Measurements from ENCODE around the gene MPRIP.
"Not testable (repeated sequence)": the region's sequence is repeated elsewhere in the genome, so short reads cannot be mapped to it uniquely, and the experiment has no call there.

MPRIP gene

GRCh38 chr17:17191346-17191792, 149.1 kb downstream of the MPRIP start:
- Histone ChIP-seq H3K36me3 (ENCODE audit: control insufficient read depth, insufficient read depth, low read length) (no peaks in the 10 kb centered on the region), H3K56ac (ENCODE audit: low read length) (no peak overlapping the region), H3K4me1 (ENCODE audit: control insufficient read depth, low read depth, low read length) (no peaks in the 10 kb centered on the region), H3K23ac (ENCODE audit: low read length) (no peak overlapping the region), H3K4me3 (ENCODE audit: low read length) (no peak overlapping the region), H3K18ac (ENCODE audit: low read length) (no peak overlapping the region), H3K79me1 (ENCODE audit: low read length) (no peaks in the 10 kb centered on the region), H3K27ac (ENCODE audit: low read depth, low read length) (no peak overlapping the region), H3K27me3 (ENCODE audit: insufficient read depth, low read length, poor library complexity) (no peaks in the 10 kb centered on the region), H2BK120ac (ENCODE audit: low read depth, low read length) (no peak overlapping the region), H3K4me2 (ENCODE audit: low read length) (no peak overlapping the region), H3K79me2 (ENCODE audit: control insufficient read depth, insufficient read depth, low read length) (no peaks in the 10 kb centered on the region), H3K4ac (ENCODE audit: low read depth, low read length) (no peak overlapping the region), H2AK5ac (ENCODE audit: low read length) (no peak overlapping the region), H2BK5ac (ENCODE audit: low read length) (no peak overlapping the region), H2BK15ac (replicated peaks; ENCODE audit: low read depth) (no peak overlapping the region), H3K9ac (ENCODE audit: low read length) (no peak overlapping the region), H4K8ac (ENCODE audit: low read depth, low read length) (no peak overlapping the region), H4K5ac (ENCODE audit: low read length) (no peak overlapping the region)
- no CpG with 5 or more reads among the region's 11 CpGs for WGBS (ENCODE audit: extremely low coverage, insufficient coverage, low lambda C conversion rate)
- peak; percentile 35 for DNase-seq

- no peaks in the 10 kb centered on the region for H3K79me2 ChIP-seq (ENCODE audit: control insufficient read depth, insufficient read depth, low read length)
- H3K27ac ChIP-seq (ENCODE audit: low read depth, low read length) = no peak overlapping the region
- no peak overlapping the region for H3K4me2 ChIP-seq (ENCODE audit: low read length)
- H2BK15ac ChIP-seq (replicated peaks; ENCODE audit: low read depth) = no peak overlapping the region
- no peak overlapping the region for H4K5ac ChIP-seq (ENCODE audit: low read length)
- no peak overlapping the region for H3K9ac ChIP-seq (ENCODE audit: low read length)
- no peaks in the 10 kb centered on the region for H3K27me3 ChIP-seq (ENCODE audit: insufficient read depth, low read length, poor library complexity)
- H3K23ac ChIP-seq (ENCODE audit: low read length) = no peak overlapping the region
- H2BK5ac ChIP-seq (ENCODE audit: low read length) = no peak overlapping the region
- DNase-seq = no peak
- no peaks in the 10 kb centered on the region for H3K4me1 ChIP-seq (ENCODE audit: control insufficient read depth, low read depth, low read length)
- H4K8ac ChIP-seq (ENCODE audit: low read depth, low read length) = no peak overlapping the region
- no peak overlapping the region for H3K18ac ChIP-seq (ENCODE audit: low read length)
- H3K79me1 ChIP-seq (ENCODE audit: low read length) = no peaks in the 10 kb centered on the region
- no peak overlapping the region for H3K56ac ChIP-seq (ENCODE audit: low read length)
- WGBS (ENCODE audit: extremely low coverage, insufficient coverage, low lambda C conversion rate) = no CpG with 5 or more reads among the region's 10 CpGs
- no peak overlapping the region for H2BK120ac ChIP-seq (ENCODE audit: low read depth, low read length)
- H3K36me3 ChIP-seq (ENCODE audit: control insufficient read depth, insufficient read depth, low read length) = no peaks in the 10 kb centered on the region
- no peak overlapping the region for H3K4me3 ChIP-seq (ENCODE audit: low read length)
- no peak overlapping the region for H3K4ac ChIP-seq (ENCODE audit: low read depth, low read length)
- no peak overlapping the region for H2AK5ac ChIP-seq (ENCODE audit: low read length)
Observed at GRCh38 chr17:17191961-17192381, 149.7 kb downstream of the MPRIP start.

GRCh38 chr17:17195466-17195865, 153.2 kb downstream of the MPRIP start:
- H3K79me2 ChIP-seq (ENCODE audit: control insufficient read depth, insufficient read depth, low read length); H2BK120ac ChIP-seq (ENCODE audit: low read depth, low read length); H3K4me2 ChIP-seq (ENCODE audit: low read length); DNase-seq; H2AK5ac ChIP-seq (ENCODE audit: low read length); H3K79me1 ChIP-seq (ENCODE audit: low read length); H3K9ac ChIP-seq (ENCODE audit: low read length); H4K5ac ChIP-seq (ENCODE audit: low read length); H3K18ac ChIP-seq (ENCODE audit: low read length); H3K56ac ChIP-seq (ENCODE audit: low read length); H3K23ac ChIP-seq (ENCODE audit: low read length); H3K4me1 ChIP-seq (ENCODE audit: control insufficient read depth, low read depth, low read length); H3K4ac ChIP-seq (ENCODE audit: low read depth, low read length); H2BK5ac ChIP-seq (ENCODE audit: low read length); H3K27ac ChIP-seq (ENCODE audit: low read depth, low read length); H2BK15ac ChIP-seq (replicated peaks; ENCODE audit: low read depth); H3K4me3 ChIP-seq (ENCODE audit: low read length); H3K36me3 ChIP-seq (ENCODE audit: control insufficient read depth, insufficient read depth, low read length); H4K8ac ChIP-seq (ENCODE audit: low read depth, low read length); H3K27me3 ChIP-seq (ENCODE audit: insufficient read depth, low read length, poor library complexity): not testable (repeated sequence)
- no CpG with 5 or more reads among the region's 5 CpGs for WGBS (ENCODE audit: extremely low coverage, insufficient coverage, low lambda C conversion rate)

- Histone ChIP-seq H2BK5ac (ENCODE audit: low read length) (no peak overlapping the region), H2BK120ac (ENCODE audit: low read depth, low read length) (no peak overlapping the region), H4K5ac (ENCODE audit: low read length) (no peak overlapping the region), H3K4me1 (ENCODE audit: control insufficient read depth, low read depth, low read length) (no peaks in the 10 kb centered on the region), H4K8ac (ENCODE audit: low read depth, low read length) (no peak overlapping the region), H3K27me3 (ENCODE audit: insufficient read depth, low read length, poor library complexity) (no peaks in the 10 kb centered on the region), H3K56ac (ENCODE audit: low read length) (no peak overlapping the region), H3K36me3 (ENCODE audit: control insufficient read depth, insufficient read depth, low read length) (no peaks in the 10 kb centered on the region), H3K4ac (ENCODE audit: low read depth, low read length) (no peak overlapping the region), H3K23ac (ENCODE audit: low read length) (no peak overlapping the region), H3K79me1 (ENCODE audit: low read length) (no peaks in the 10 kb centered on the region), H2AK5ac (ENCODE audit: low read length) (no peak overlapping the region), H2BK15ac (replicated peaks; ENCODE audit: low read depth) (no peak overlapping the region), H3K27ac (ENCODE audit: low read depth, low read length) (no peak overlapping the region), H3K79me2 (ENCODE audit: control insufficient read depth, insufficient read depth, low read length) (no peaks in the 10 kb centered on the region), H3K9ac (ENCODE audit: low read length) (no peak overlapping the region), H3K4me3 (ENCODE audit: low read length) (no peak overlapping the region), H3K4me2 (ENCODE audit: low read length) (no peak overlapping the region), H3K18ac (ENCODE audit: low read length) (no peak overlapping the region)
- no peak for DNase-seq
Observed at GRCh38 chr17:17196776-17197175, 154.5 kb downstream of the MPRIP start.

- Histone ChIP-seq H3K27me3 (ENCODE audit: insufficient read depth, low read length, poor library complexity) (no peaks in the 10 kb centered on the region), H3K4ac (ENCODE audit: low read depth, low read length) (no peak overlapping the region), H2BK120ac (ENCODE audit: low read depth, low read length) (no peak overlapping the region), H3K18ac (ENCODE audit: low read length) (no peak overlapping the region), H4K5ac (ENCODE audit: low read length) (no peak overlapping the region), H3K4me3 (ENCODE audit: low read length) (no peak overlapping the region), H3K79me2 (ENCODE audit: control insufficient read depth, insufficient read depth, low read length) (no peaks in the 10 kb centered on the region), H3K4me1 (ENCODE audit: control insufficient read depth, low read depth, low read length) (no peaks in the 10 kb centered on the region), H3K23ac (ENCODE audit: low read length) (no peak overlapping the region), H4K8ac (ENCODE audit: low read depth, low read length) (no peak overlapping the region), H3K9ac (ENCODE audit: low read length) (no peak overlapping the region), H3K27ac (ENCODE audit: low read depth, low read length) (no peak overlapping the region), H3K79me1 (ENCODE audit: low read length) (no peaks in the 10 kb centered on the region), H3K36me3 (ENCODE audit: control insufficient read depth, insufficient read depth, low read length) (no peaks in the 10 kb centered on the region), H2BK5ac (ENCODE audit: low read length) (no peak overlapping the region), H3K4me2 (ENCODE audit: low read length) (no peak overlapping the region), H2BK15ac (replicated peaks; ENCODE audit: low read depth) (no peak overlapping the region), H2AK5ac (ENCODE audit: low read length) (no peak overlapping the region), H3K56ac (ENCODE audit: low read length) (no peak overlapping the region)
- DNase-seq = no peak
- WGBS (ENCODE audit: extremely low coverage, insufficient coverage, low lambda C conversion rate) = no CpG with 5 or more reads among the region's 1 CpG
Observed at GRCh38 chr17:17198281-17198680, 156.0 kb downstream of the MPRIP start.

- Histone ChIP-seq H3K4ac (ENCODE audit: low read depth, low read length) (no peak overlapping the region), H3K18ac (ENCODE audit: low read length) (no peak overlapping the region), H2BK120ac (ENCODE audit: low read depth, low read length) (no peak overlapping the region), H2BK5ac (ENCODE audit: low read length) (no peak overlapping the region), H3K27ac (ENCODE audit: low read depth, low read length) (no peak overlapping the region), H3K9ac (ENCODE audit: low read length) (no peak overlapping the region), H2BK15ac (replicated peaks; ENCODE audit: low read depth) (no peak overlapping the region), H3K56ac (ENCODE audit: low read length) (no peak overlapping the region), H3K4me1 (ENCODE audit: control insufficient read depth, low read depth, low read length) (no peaks in the 10 kb centered on the region), H3K4me2 (ENCODE audit: low read length) (no peak overlapping the region), H3K4me3 (ENCODE audit: low read length) (no peak overlapping the region), H4K8ac (ENCODE audit: low read depth, low read length) (no peak overlapping the region), H3K36me3 (ENCODE audit: control insufficient read depth, insufficient read depth, low read length) (no peaks in the 10 kb centered on the region), H3K79me2 (ENCODE audit: control insufficient read depth, insufficient read depth, low read length) (no peaks in the 10 kb centered on the region), H4K5ac (ENCODE audit: low read length) (no peak overlapping the region), H3K27me3 (ENCODE audit: insufficient read depth, low read length, poor library complexity) (no peaks in the 10 kb centered on the region), H3K23ac (ENCODE audit: low read length) (no peak overlapping the region), H2AK5ac (ENCODE audit: low read length) (no peak overlapping the region), H3K79me1 (ENCODE audit: low read length) (no peaks in the 10 kb centered on the region)
- no CpG with 5 or more reads among the region's 7 CpGs for WGBS (ENCODE audit: extremely low coverage, insufficient coverage, low lambda C conversion rate)
- no peak for DNase-seq
Observed at GRCh38 chr17:17200311-17200710, 158.1 kb downstream of the MPRIP start.
